ENCODE measurements around the gene SPRYD3.

DNA sequence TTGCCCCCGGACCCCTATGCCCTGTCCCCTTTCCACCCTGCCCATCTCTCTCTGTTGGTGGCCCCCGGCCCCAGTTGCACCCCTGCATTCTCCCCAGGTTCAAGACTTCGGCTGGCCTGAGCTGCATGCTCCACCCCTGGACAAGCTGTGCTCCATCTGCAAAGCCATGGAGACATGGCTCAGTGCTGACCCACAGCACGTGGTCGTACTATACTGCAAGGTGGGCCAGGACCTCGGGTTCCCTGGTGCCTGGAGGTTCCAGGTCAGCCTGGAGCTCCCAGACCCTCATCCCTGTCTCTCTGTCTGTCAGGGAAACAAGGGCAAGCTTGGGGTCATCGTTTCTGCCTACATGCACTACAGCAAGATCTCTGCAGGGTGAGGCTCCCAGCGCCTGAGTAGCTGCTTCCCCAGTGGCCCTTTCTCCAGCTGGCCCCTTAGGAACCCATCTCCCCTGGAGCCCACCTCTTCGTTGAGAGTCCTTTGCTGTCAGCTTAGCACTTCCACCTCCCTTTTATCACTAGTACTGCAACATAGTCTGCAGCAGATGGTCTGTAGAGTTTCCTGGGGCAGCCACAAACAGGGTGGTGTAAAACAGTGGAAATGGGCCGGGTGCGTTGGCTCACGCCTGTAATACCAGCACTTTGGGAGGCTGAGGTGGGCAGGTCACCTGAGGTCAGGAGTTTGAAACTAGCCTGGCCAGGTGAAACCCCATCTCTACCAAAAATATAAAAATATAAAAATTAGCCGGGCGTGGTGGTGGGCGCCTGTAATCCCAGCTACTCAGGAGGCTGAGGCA, 23.5 kb downstream of the SPRYD3 start:
- TF ChIP-seq, protein P1, sequence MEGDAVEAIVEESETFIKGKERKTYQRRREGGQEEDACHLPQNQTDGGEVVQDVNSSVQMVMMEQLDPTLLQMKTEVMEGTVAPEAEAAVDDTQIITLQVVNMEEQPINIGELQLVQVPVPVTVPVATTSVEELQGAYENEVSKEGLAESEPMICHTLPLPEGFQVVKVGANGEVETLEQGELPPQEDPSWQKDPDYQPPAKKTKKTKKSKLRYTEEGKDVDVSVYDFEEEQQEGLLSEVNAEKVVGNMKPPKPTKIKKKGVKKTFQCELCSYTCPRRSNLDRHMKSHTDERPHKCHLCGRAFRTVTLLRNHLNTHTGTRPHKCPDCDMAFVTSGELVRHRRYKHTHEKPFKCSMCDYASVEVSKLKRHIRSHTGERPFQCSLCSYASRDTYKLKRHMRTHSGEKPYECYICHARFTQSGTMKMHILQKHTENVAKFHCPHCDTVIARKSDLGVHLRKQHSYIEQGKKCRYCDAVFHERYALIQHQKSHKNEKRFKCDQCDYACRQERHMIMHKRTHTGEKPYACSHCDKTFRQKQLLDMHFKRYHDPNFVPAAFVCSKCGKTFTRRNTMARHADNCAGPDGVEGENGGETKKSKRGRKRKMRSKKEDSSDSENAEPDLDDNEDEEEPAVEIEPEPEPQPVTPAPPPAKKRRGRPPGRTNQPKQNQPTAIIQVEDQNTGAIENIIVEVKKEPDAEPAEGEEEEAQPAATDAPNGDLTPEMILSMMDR (IDR thresholded peaks at IDR 0.05): no peak
- TF ChIP-seq POLR2A (IDR thresholded peaks at IDR 0.05): no peak
